Tibial nerve (tissue), 4 donors: ENCODE data around the gene GATA5.

Experiments
- EP300 ChIP-seq, 2 donors: sonication (generic); formaldehyde crosslinking; IDR thresholded peaks; one replicate each; pipeline ENCODE4 v1.6.1; 2017; ENCODE audit warnings: antibody characterized with exemption in 2 of 2, mild to moderate bottlenecking in 1 of 2
- POLR2A ChIP-seq, 2 donors: fragments of 450-650 bp; IDR thresholded peaks; one replicate each; pipeline ENCODE4 v1.6.1; 2017; ENCODE audit warnings: antibody characterized with exemption in 2 of 2, mild to moderate bottlenecking in 2 of 2, moderate library complexity in 2 of 2
- TF ChIP-seq, protein P1 (sequence below), 5 experiments: fragments of 200-600 bp in 3 of 5; fragments of 450-650 bp in 2 of 5; sonication (generic) in 3 of 5; IDR thresholded peaks; one replicate each; pipeline ENCODE4 v1.5.1; 2016 to 2019; ENCODE audit warnings: antibody characterized with exemption in 5 of 5, mild to moderate bottlenecking in 3 of 5, moderate library complexity in 2 of 5

DNA sequence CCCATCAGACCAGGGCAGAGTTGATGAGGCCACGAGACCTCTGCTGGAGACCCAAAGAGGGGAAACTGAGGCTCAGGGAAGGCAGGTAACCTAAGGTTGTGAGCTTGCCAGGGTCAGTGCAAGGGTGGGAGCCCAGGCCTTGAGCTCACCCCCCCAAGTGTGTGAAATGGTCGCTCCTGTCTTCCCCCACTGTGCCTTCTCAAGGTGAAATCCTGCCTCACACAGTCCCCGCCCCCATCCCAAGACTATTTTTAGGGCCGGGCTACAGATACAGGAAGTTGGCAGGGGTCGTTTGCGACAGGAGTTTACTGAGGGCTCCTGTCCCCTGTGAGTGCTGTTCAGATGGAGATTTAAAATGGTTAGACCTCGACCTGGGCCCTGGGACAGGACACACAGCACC is 18.7 kb upstream of the GATA5 start:
- TF ChIP-seq, protein P1, sequence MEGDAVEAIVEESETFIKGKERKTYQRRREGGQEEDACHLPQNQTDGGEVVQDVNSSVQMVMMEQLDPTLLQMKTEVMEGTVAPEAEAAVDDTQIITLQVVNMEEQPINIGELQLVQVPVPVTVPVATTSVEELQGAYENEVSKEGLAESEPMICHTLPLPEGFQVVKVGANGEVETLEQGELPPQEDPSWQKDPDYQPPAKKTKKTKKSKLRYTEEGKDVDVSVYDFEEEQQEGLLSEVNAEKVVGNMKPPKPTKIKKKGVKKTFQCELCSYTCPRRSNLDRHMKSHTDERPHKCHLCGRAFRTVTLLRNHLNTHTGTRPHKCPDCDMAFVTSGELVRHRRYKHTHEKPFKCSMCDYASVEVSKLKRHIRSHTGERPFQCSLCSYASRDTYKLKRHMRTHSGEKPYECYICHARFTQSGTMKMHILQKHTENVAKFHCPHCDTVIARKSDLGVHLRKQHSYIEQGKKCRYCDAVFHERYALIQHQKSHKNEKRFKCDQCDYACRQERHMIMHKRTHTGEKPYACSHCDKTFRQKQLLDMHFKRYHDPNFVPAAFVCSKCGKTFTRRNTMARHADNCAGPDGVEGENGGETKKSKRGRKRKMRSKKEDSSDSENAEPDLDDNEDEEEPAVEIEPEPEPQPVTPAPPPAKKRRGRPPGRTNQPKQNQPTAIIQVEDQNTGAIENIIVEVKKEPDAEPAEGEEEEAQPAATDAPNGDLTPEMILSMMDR (IDR thresholded peaks at IDR 0.05) = no peak
- TF ChIP-seq POLR2A (IDR thresholded peaks at IDR 0.05) = no peak
- no peak for TF ChIP-seq EP300 (IDR thresholded peaks at IDR 0.05)
